ENCODE results near the gene CCDC12. TPM values are rescaled to one million over a fixed set of nuclear protein-coding genes. Genes with fewer than 3 reads are reported as not detected.
A peak's percentile ranks its signal among the peaks of the same experiment; 100 is the strongest.

The CCDC12 gene
- total and polyA plus RNA-seq, 2 of the 13 experiments (the other 11 are each of a cell fraction or from before 2014, with no cell fraction given) = 30.1 to 49.5 TPM

- TF ChIP-seq NFIC (IDR thresholded peaks at IDR 0.05; ENCODE audit: low read length) (no peak), TEAD3 (CRISPR knock-in tag; optimal IDR thresholded peaks at IDR 0.05; ENCODE audit: borderline replicate concordance) (no peak), RERE (CRISPR knock-in tag; IDR thresholded peaks at IDR 0.05; ENCODE audit: low read depth) (no peak)
Measured at GRCh38 chr3:46908294-46908985, 68.1 kb downstream of the CCDC12 start (continued).

GRCh38 chr3:46907960-46908293 is 68.6 kb downstream of the CCDC12 start:
- peaks cover under 1 to 36% of the 10 kb centered on the region in 2 experiments; a peak in 3 of 5 replicates for H3K27me3 ChIP-seq (ENCODE audit: control insufficient read depth in 1 of 2, insufficient read depth in 2 of 2, low read length in 2 of 2)
- H3K4me3 ChIP-seq (replicated peaks in 1 of 3; ENCODE audit: insufficient read depth in 1 of 3, low read depth in 2 of 3, low read length in 3 of 3) = no peak overlapping the region
- H3K9me3 ChIP-seq (ENCODE audit: low read length) = no peaks in the 10 kb centered on the region
- ATAC-seq = no peak
- POLR2A ChIA-PET = no interaction called here
- no peak for DNase-seq (ENCODE audit: low spot score)
- H3K4me2 ChIP-seq (ENCODE audit: low read depth, low read length) = no peak overlapping the region
- no peak overlapping the region for H3K27ac ChIP-seq (ENCODE audit: extremely low read length, insufficient read depth, low read length)
- FAIRE-seq = no peak
- no TSS peak for BruUV-seq (replicated peaks)
- no peak overlapping the region for H3K9ac ChIP-seq (ENCODE audit: insufficient read depth, low read depth, low read length)
- H3K4me1 ChIP-seq (ENCODE audit: insufficient read depth, low read length) = peaks cover 10% of the 10 kb centered on the region
- no peak overlapping the region for H2AFZ ChIP-seq (ENCODE audit: low read length)
- H3K36me3 ChIP-seq (replicated peaks in 1 of 2; ENCODE audit: control insufficient read depth in 1 of 2, insufficient read depth in 2 of 2, low read length in 2 of 2) = no peaks in the 10 kb centered on the region
- H4K20me1 ChIP-seq (ENCODE audit: insufficient read depth, low read length) = no peaks in the 10 kb centered on the region
- CTCF ChIA-PET (ENCODE audit: low intra/inter-chr PET ratio, low total read pairs) = interaction anchor here (0.8 to 3.3 kb wide), 2 partner anchors 41 to 202 kb away, joined by 3 to 15 read pairs; no protein-coding TSS in a partner anchor
- no peaks in the 10 kb centered on the region for H3K79me2 ChIP-seq (ENCODE audit: insufficient read depth, low read length)
- WGBS (ENCODE audit: low lambda C conversion rate) = 5% methylated on average over 1 of the region's 1 CpG
- in situ Hi-C loops (cut with HindIII; ENCODE audit: extremely low pct_ligation_motif_present, low pct_unique_long_range_greater_than_20kb) (loop anchor here (5.0 kb wide), 2 partner anchors 41 to 196 kb away; no protein-coding TSS in a partner anchor), intact Hi-C loops (cut with micrococcal nuclease; ENCODE audit: unreplicated experiment) (loop anchor here (1.0 kb wide), 1 partner anchor 42 kb away; no protein-coding TSS in a partner anchor)
- TF ChIP-seq ZNF407 (CRISPR knock-in tag; IDR thresholded peaks at IDR 0.05; ENCODE audit: not compliant biosample characterization) (no peak), ZNF616 (CRISPR knock-in tag; IDR thresholded peaks at IDR 0.05; ENCODE audit: low read depth) (no peak), SOX6 (IDR thresholded peaks at IDR 0.05) (0 out of 2 replicates have a peak, but pooled peaks have one; percentile 7), SOX6 (CRISPR knock-in tag; IDR thresholded peaks at IDR 0.05) (no peak), MXD4 (CRISPR knock-in tag; IDR thresholded peaks at IDR 0.05) (no peak), TMF1 (CRISPR knock-in tag; IDR thresholded peaks at IDR 0.05; ENCODE audit: low read depth) (no peak)
